Liver (tissue), 9 donors: Measurements from ENCODE around the gene POPDC3. TPM values are rescaled to one million over a fixed set of nuclear protein-coding genes. Genes with fewer than 3 reads are reported as not detected.

Experiments
- DNase-seq: peaks from one replicate; pipeline ENCODE4 v3.0.0-alpha.2; 2017; ENCODE audit warnings: low spot score
- H3K27ac ChIP-seq, 2 donors: one replicate each; pipeline ENCODE4 v1.7.0; 2013; ENCODE audit warnings: inconsistent platforms in 2 of 2, low read length in 2 of 2, control low read depth in 1 of 2, low read depth in 1 of 2, mild to moderate bottlenecking in 1 of 2
- H3K27me3 ChIP-seq, 4 donors: one replicate each; pipeline versions ENCODE4 v1.6.1 to v1.7.0; 2013; ENCODE audit warnings: low read length in 3 of 4, inconsistent platforms in 1 of 4, mild to moderate bottlenecking in 1 of 4, moderate library complexity in 1 of 4; ENCODE audit not compliant: control insufficient read depth in 4 of 4, insufficient read depth in 4 of 4
- H3K36me3 ChIP-seq, 4 donors: one replicate each; pipeline versions ENCODE4 v1.6.1 to v1.7.0; 2013; ENCODE audit warnings: low read length in 3 of 4, mild to moderate bottlenecking in 3 of 4, low read depth in 1 of 4, moderate library complexity in 1 of 4; ENCODE audit not compliant: control insufficient read depth in 4 of 4, insufficient read depth in 3 of 4
- H3K4me1 ChIP-seq, 4 donors: one replicate each; pipeline versions ENCODE4 v1.6.1 to v1.7.0; 2013; ENCODE audit warnings: low read length in 3 of 4, mild to moderate bottlenecking in 3 of 4, moderate library complexity in 1 of 4; ENCODE audit not compliant: control insufficient read depth in 4 of 4, insufficient read depth in 4 of 4
- H3K4me3 ChIP-seq, 3 donors: one replicate each; pipeline versions ENCODE4 v1.6.1 to v1.7.0; 2013; ENCODE audit warnings: low read length in 3 of 3, control low read depth in 1 of 3, low read depth in 1 of 3, mild to moderate bottlenecking in 1 of 3
- H3K9ac ChIP-seq, 2 donors: one replicate each; pipeline ENCODE4 v1.7.0; 2013; ENCODE audit warnings: low read length in 2 of 2, mild to moderate bottlenecking in 2 of 2, moderate library complexity in 2 of 2, control low read depth in 1 of 2, low read depth in 1 of 2
- H3K9me3 ChIP-seq, 4 donors: one replicate each; pipeline versions ENCODE4 v1.6.1 to v1.7.0; 2013; ENCODE audit warnings: low read length in 3 of 4; ENCODE audit not compliant: control insufficient read depth in 4 of 4
- ATF3 ChIP-seq: IDR thresholded peaks from 2 replicates; pipeline ENCODE4 v1.6.1; 2016; ENCODE audit warnings: antibody characterized with exemption
- CTCF ChIP-seq: fragments of 150-350 bp; IDR thresholded peaks from 2 replicates; pipeline ENCODE4 v1.5.1; 2017; ENCODE audit warnings: improper control_type of control experiment, low read depth, low read length; ENCODE audit not compliant: missing input control
- EGR1 ChIP-seq, 2 donors: IDR thresholded peaks; 2 replicates each; pipeline ENCODE4 v1.6.1; 2016 to 2018; ENCODE audit warnings: antibody characterized with exemption in 2 of 2, low read depth in 2 of 2
- FOXA1 ChIP-seq: IDR thresholded peaks from 2 replicates; pipeline ENCODE4 v1.6.1; 2016; ENCODE audit warnings: antibody characterized with exemption
- FOXA2 ChIP-seq: IDR thresholded peaks from 2 replicates; pipeline ENCODE4 v1.6.1; 2016; ENCODE audit warnings: antibody characterized with exemption
- GABPA ChIP-seq, 2 donors: IDR thresholded peaks in 1 of 2; conservative IDR thresholded peaks in 1 of 2; 2 replicates each; pipeline ENCODE4 v1.6.1; 2016; ENCODE audit warnings: antibody characterized with exemption in 2 of 2, mild to moderate bottlenecking in 1 of 2, moderate library complexity in 1 of 2
- HNF4A ChIP-seq, 2 donors: conservative IDR thresholded peaks; 2 replicates each; pipeline ENCODE4 v1.6.1; 2016; ENCODE audit warnings: antibody characterized with exemption in 2 of 2, mild to moderate bottlenecking in 2 of 2
- JUND ChIP-seq, 2 donors: IDR thresholded peaks; 2 replicates each; pipeline ENCODE4 v1.6.1; 2016; ENCODE audit warnings: antibody characterized with exemption in 2 of 2
- NR2F2 ChIP-seq: IDR thresholded peaks from 2 replicates; pipeline ENCODE4 v1.6.1; 2016; ENCODE audit warnings: antibody characterized with exemption
- RAD21 ChIP-seq, 2 donors: IDR thresholded peaks; 2 replicates each; pipeline ENCODE4 v1.6.1; 2016; ENCODE audit warnings: antibody characterized with exemption in 2 of 2, mild to moderate bottlenecking in 2 of 2
- REST ChIP-seq: IDR thresholded peaks from 2 replicates; pipeline ENCODE4 v1.6.1; 2016; ENCODE audit warnings: antibody characterized with exemption, mild to moderate bottlenecking
- RXRA ChIP-seq, 2 donors: IDR thresholded peaks; 2 replicates each; pipeline ENCODE4 v1.6.1; 2017 to 2018; ENCODE audit warnings: antibody characterized with exemption in 2 of 2, mild to moderate bottlenecking in 1 of 2
- SP1 ChIP-seq: IDR thresholded peaks from 2 replicates; pipeline ENCODE4 v1.6.1; 2018; ENCODE audit warnings: antibody characterized with exemption, mild to moderate bottlenecking
- TAF1 ChIP-seq: conservative IDR thresholded peaks from 2 replicates; pipeline ENCODE4 v1.6.1; 2016; ENCODE audit warnings: antibody characterized with exemption, mild to moderate bottlenecking
- YY1 ChIP-seq: IDR thresholded peaks from 2 replicates; pipeline ENCODE4 v1.6.1; 2016; ENCODE audit warnings: antibody characterized with exemption, mild to moderate bottlenecking
- ZBTB33 ChIP-seq: IDR thresholded peaks from 2 replicates; pipeline ENCODE4 v1.6.1; 2016; ENCODE audit warnings: antibody characterized with exemption
- WGBS: extraction: QIAGEN DNeasy Blood & Tissue Kit; methylation state at CpG from one replicate; pipeline ENCODE4 v1.1.7; 2013; 5-methylcytosine and 5-hydroxymethylcytosine counted together
- polyA plus RNA-seq, 2 donors: library from polyadenylated mRNA; stranded (reverse) in 1 of 2; unstranded in 1 of 2; fragments of 200-250 nt in 1 of 2; fragments of >200 nt in 1 of 2; fragmentation: Nextera tagmentation in 1 of 2; extraction: Ambion mirVana in 1 of 2; gene quantifications; one replicate each; pipeline versions ENCODE4 v1.2.1 to v1.2.3, GENCODE V29; 2013 to 2015
- total RNA-seq, 2 donors: library from RNA; depleted of rRNA; stranded (reverse); fragments of >200 nt; gene quantifications; one replicate each; pipeline ENCODE4 v1.2.3, GENCODE V29; 2014
- TF ChIP-seq, protein P1 (sequence below): IDR thresholded peaks from 2 replicates; pipeline ENCODE4 v1.6.1; 2016; ENCODE audit warnings: antibody characterized with exemption
- donor health status: healthy.
- donor health status: healthy.
- donor health status: healthy.
- donor health status: healthy.
- donor health status: healthy.

Gene POPDC3
- total and polyA plus RNA-seq, 4 donors: not detected

- peaks cover 0 to 6% (median 0%) of the 10 kb centered on the region in 4 donors for H3K9me3 ChIP-seq
- H3K4me3 ChIP-seq: peak overlapping the region in 1 of 3 donors; percentile 78
- no peaks in the 10 kb centered on the region for H3K36me3 ChIP-seq
- no peak for TF ChIP-seq HNF4A (conservative IDR thresholded peaks at IDR 0.05)
- TF ChIP-seq SP1: no peak
- no peak for TF ChIP-seq FOXA2
- TF ChIP-seq GABPA (IDR thresholded peaks at IDR 0.05 in 1 of 2, conservative IDR thresholded peaks at IDR 0.05 in 1 of 2): no peak
- TF ChIP-seq CTCF: no peak
- no peak for TF ChIP-seq JUND (IDR thresholded peaks at IDR 0.05)
- no peak for TF ChIP-seq FOXA1
- no peak for TF ChIP-seq REST
- no peak for TF ChIP-seq NR2F2
- TF ChIP-seq, protein P1, sequence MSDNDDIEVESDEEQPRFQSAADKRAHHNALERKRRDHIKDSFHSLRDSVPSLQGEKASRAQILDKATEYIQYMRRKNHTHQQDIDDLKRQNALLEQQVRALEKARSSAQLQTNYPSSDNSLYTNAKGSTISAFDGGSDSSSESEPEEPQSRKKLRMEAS: no peak
- no peak for TF ChIP-seq YY1
- no peak for TF ChIP-seq ATF3
- no peak for TF ChIP-seq RXRA (IDR thresholded peaks at IDR 0.05)
- no peak for TF ChIP-seq TAF1
- TF ChIP-seq RAD21 (IDR thresholded peaks at IDR 0.05): no peak
- no peak for TF ChIP-seq EGR1 (IDR thresholded peaks at IDR 0.05; ENCODE audit: low read depth in 2 of 2)
- H3K9ac ChIP-seq: no peak overlapping the region
- peaks cover 0 to 20% (median 3%) of the 10 kb centered on the region in 4 donors for H3K27me3 ChIP-seq
- H3K4me1 ChIP-seq: peaks cover 5 to 17% (median 8%) of the 10 kb centered on the region in 4 donors
- 18% methylated on average over 24 of the region's 24 CpGs for WGBS
- no peak for DNase-seq
- H3K27ac ChIP-seq: no peak overlapping the region
Measured at GRCh38 chr6:105135907-105136430, 43.8 kb downstream of the POPDC3 start.

DNA sequence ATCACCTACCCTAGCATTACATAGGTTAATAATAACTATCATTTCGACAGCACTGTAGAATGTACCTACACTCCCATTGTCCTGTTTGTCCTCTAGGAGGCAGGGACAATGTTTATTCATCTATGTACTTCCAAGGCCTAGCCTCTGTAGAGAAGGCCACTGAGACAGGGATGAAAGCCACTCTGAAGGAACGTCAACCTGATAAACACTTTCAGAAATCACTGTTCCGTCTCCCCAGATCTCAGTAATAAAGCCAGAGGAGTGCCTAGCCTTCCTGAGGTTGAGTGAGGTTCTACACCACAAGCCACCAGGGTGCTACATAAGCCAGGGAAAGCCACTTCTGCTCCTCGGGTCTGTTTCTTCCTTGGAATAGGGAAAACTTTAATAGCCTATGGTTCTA is 44.8 kb downstream of the POPDC3 start:
- WGBS: 85% methylated on average over 4 of the region's 4 CpGs
- peaks cover 0 to 6% (median 0%) of the 10 kb centered on the region in 4 donors for H3K9me3 ChIP-seq
- H3K27ac ChIP-seq: no peak overlapping the region
- DNase-seq: no peak
- H3K9ac ChIP-seq: no peak overlapping the region
- peaks cover 5 to 17% (median 8%) of the 10 kb centered on the region in 4 donors for H3K4me1 ChIP-seq
- no peak overlapping the region for H3K4me3 ChIP-seq
- H3K27me3 ChIP-seq: peaks cover 0 to 17% (median 3%) of the 10 kb centered on the region in 4 donors
- no peaks in the 10 kb centered on the region for H3K36me3 ChIP-seq
- TF ChIP-seq TAF1: no peak
- no peak for TF ChIP-seq CTCF
- TF ChIP-seq FOXA2: no peak
- no peak for TF ChIP-seq RXRA (IDR thresholded peaks at IDR 0.05)
- no peak for TF ChIP-seq JUND (IDR thresholded peaks at IDR 0.05)
- no peak for TF ChIP-seq RAD21 (IDR thresholded peaks at IDR 0.05)
- TF ChIP-seq EGR1 (IDR thresholded peaks at IDR 0.05; ENCODE audit: low read depth in 2 of 2): no peak
- TF ChIP-seq FOXA1: no peak
- TF ChIP-seq ZBTB33: no peak
- no peak for TF ChIP-seq GABPA (IDR thresholded peaks at IDR 0.05 in 1 of 2, conservative IDR thresholded peaks at IDR 0.05 in 1 of 2)
- no peak for TF ChIP-seq ATF3
- TF ChIP-seq HNF4A (conservative IDR thresholded peaks at IDR 0.05): no peak
- TF ChIP-seq NR2F2: no peak
